Fibroblast of villous mesenchyme (primary cell): Measurements from ENCODE around the gene FZD1. TPM values are rescaled to one million over a fixed set of nuclear protein-coding genes. Genes with fewer than 3 reads are reported as not detected.

Experiments
- DNase-seq: peaks from one replicate; pipeline ENCODE4 v3.0.0-alpha.2; 2010; ENCODE audit warnings: low read depth
- H3K4me3 ChIP-seq: 2 replicates; pipeline ENCODE4 v1.5.1; 2011; ENCODE audit warnings: low read depth, mild to moderate bottlenecking, low read length
- CTCF ChIP-seq: IDR thresholded peaks from 2 replicates; pipeline ENCODE4 v1.5.1; 2012; ENCODE audit warnings: low read depth, mild to moderate bottlenecking, low read length; ENCODE audit not compliant: insufficient read depth
- total RNA-seq: library from RNA; depleted of rRNA; stranded (reverse); fragments of >200 nt; gene quantifications from 2 replicates; pipeline ENCODE4 v1.2.3, GENCODE V29; 2012

FZD1 gene
- total RNA-seq, 1 donor = 5.2 TPM

GRCh38 chr7:91263384-91264045, 718 bp upstream of the FZD1 start:
- H3K4me3 ChIP-seq = peak overlapping the region; percentile 76
- no peak for TF ChIP-seq CTCF
- DNase-seq = peak; percentile 32

- H3K4me3 ChIP-seq = peak overlapping the region; percentile 76
- TF ChIP-seq CTCF = no peak
- DNase-seq = peak; percentile 77
Observed at GRCh38 chr7:91264924-91265681, 870 bp downstream of the FZD1 start.

DNA sequence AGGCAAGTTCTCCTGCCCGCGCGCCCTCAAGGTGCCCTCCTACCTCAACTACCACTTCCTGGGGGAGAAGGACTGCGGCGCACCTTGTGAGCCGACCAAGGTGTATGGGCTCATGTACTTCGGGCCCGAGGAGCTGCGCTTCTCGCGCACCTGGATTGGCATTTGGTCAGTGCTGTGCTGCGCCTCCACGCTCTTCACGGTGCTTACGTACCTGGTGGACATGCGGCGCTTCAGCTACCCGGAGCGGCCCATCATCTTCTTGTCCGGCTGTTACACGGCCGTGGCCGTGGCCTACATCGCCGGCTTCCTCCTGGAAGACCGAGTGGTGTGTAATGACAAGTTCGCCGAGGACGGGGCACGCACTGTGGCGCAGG, 1.4 kb downstream of the FZD1 start:
- TF ChIP-seq CTCF = no peak
- DNase-seq = no peak
- H3K4me3 ChIP-seq = peak overlapping the region; percentile 76

GRCh38 chr7:91266067-91266688, 1.9 kb downstream of the FZD1 start:
- TF ChIP-seq CTCF = no peak
- DNase-seq = no peak
- peak overlapping the region; percentile 76 for H3K4me3 ChIP-seq

- no peak for DNase-seq
- peak overlapping the region; percentile 76 for H3K4me3 ChIP-seq
Observed at GRCh38 chr7:91266689-91267090, 2.5 kb downstream of the FZD1 start.

More at GRCh38 chr7:91266689-91267090, 2.5 kb downstream of the FZD1 start:
- no peak for TF ChIP-seq CTCF
